ENCODE data around the gene TEX12.
"Not testable (repeated sequence)": the region's sequence is repeated elsewhere in the genome, so short reads cannot be mapped to it uniquely, and the experiment has no call there.

Gene TEX12

GRCh38 chr11:112176077-112176476 is 8.9 kb downstream of the TEX12 start:
- peaks cover 38% of the 10 kb centered on the region for H3K27me3 Mint-ChIP-seq (ENCODE audit: low read depth)
- H3K9me3 Mint-ChIP-seq = no peaks in the 10 kb centered on the region
- H3K4me1 Mint-ChIP-seq (ENCODE audit: low read depth) = peaks cover 4% of the 10 kb centered on the region
- no peak overlapping the region for H3K27ac Mint-ChIP-seq
- H3K36me3 Mint-ChIP-seq (ENCODE audit: low read depth) = no peaks in the 10 kb centered on the region
- no peak overlapping the region for H3K4me3 Mint-ChIP-seq

GRCh38 chr11:112177589-112177988 is 10.4 kb downstream of the TEX12 start:
- H3K9me3 Mint-ChIP-seq = no peaks in the 10 kb centered on the region
- peaks cover 38% of the 10 kb centered on the region for H3K27me3 Mint-ChIP-seq (ENCODE audit: low read depth)
- H3K27ac Mint-ChIP-seq = no peak overlapping the region
- no peak overlapping the region for H3K4me3 Mint-ChIP-seq
- peaks cover 4% of the 10 kb centered on the region for H3K4me1 Mint-ChIP-seq (ENCODE audit: low read depth)
- H3K36me3 Mint-ChIP-seq (ENCODE audit: low read depth) = no peaks in the 10 kb centered on the region

- Mint-ChIP-seq H3K4me1 (ENCODE audit: low read depth) (peaks cover 4% of the 10 kb centered on the region), H3K27ac (no peak overlapping the region), H3K9me3 (no peaks in the 10 kb centered on the region), H3K4me3 (no peak overlapping the region), H3K36me3 (ENCODE audit: low read depth) (no peaks in the 10 kb centered on the region), H3K27me3 (ENCODE audit: low read depth) (peaks cover 38% of the 10 kb centered on the region)
Measured at GRCh38 chr11:112178428-112178827, 11.3 kb downstream of the TEX12 start.

- Mint-ChIP-seq H3K27me3 (ENCODE audit: low read depth) (peaks cover 43% of the 10 kb centered on the region), H3K27ac (no peak overlapping the region), H3K4me1 (ENCODE audit: low read depth) (peaks cover 4% of the 10 kb centered on the region), H3K9me3 (no peaks in the 10 kb centered on the region), H3K36me3 (ENCODE audit: low read depth) (no peaks in the 10 kb centered on the region), H3K4me3 (no peak overlapping the region)
Measured at GRCh38 chr11:112178936-112179335, 11.8 kb downstream of the TEX12 start.

- Mint-ChIP-seq H3K9me3 (no peaks in the 10 kb centered on the region), H3K27ac (no peak overlapping the region), H3K4me1 (ENCODE audit: low read depth) (peaks cover 3% of the 10 kb centered on the region), H3K36me3 (ENCODE audit: low read depth) (no peaks in the 10 kb centered on the region), H3K4me3 (no peak overlapping the region), H3K27me3 (ENCODE audit: low read depth) (peaks cover 41% of the 10 kb centered on the region)
Measured at GRCh38 chr11:112179601-112180000, 12.4 kb downstream of the TEX12 start.

GRCh38 chr11:112182867-112183266 is 15.7 kb downstream of the TEX12 start:
- H3K4me3 Mint-ChIP-seq = no peak overlapping the region
- peaks cover 23% of the 10 kb centered on the region for H3K27me3 Mint-ChIP-seq (ENCODE audit: low read depth)
- no peaks in the 10 kb centered on the region for H3K4me1 Mint-ChIP-seq (ENCODE audit: low read depth)
- no peak overlapping the region for H3K27ac Mint-ChIP-seq
- no peaks in the 10 kb centered on the region for H3K9me3 Mint-ChIP-seq
- no peaks in the 10 kb centered on the region for H3K36me3 Mint-ChIP-seq (ENCODE audit: low read depth)

GRCh38 chr11:112185883-112186282 is 18.7 kb downstream of the TEX12 start:
- H3K4me1 Mint-ChIP-seq (ENCODE audit: low read depth) = no peaks in the 10 kb centered on the region
- no peak overlapping the region for H3K27ac Mint-ChIP-seq
- no peaks in the 10 kb centered on the region for H3K9me3 Mint-ChIP-seq
- no peaks in the 10 kb centered on the region for H3K36me3 Mint-ChIP-seq (ENCODE audit: low read depth)
- H3K4me3 Mint-ChIP-seq = no peak overlapping the region
- peaks cover 8% of the 10 kb centered on the region for H3K27me3 Mint-ChIP-seq (ENCODE audit: low read depth)

- Mint-ChIP-seq H3K36me3 (ENCODE audit: low read depth) (no peaks in the 10 kb centered on the region), H3K4me1 (ENCODE audit: low read depth) (no peaks in the 10 kb centered on the region), H3K27ac (no peak overlapping the region), H3K9me3 (no peaks in the 10 kb centered on the region), H3K27me3 (ENCODE audit: low read depth) (peaks cover 8% of the 10 kb centered on the region), H3K4me3 (no peak overlapping the region)
Measured at GRCh38 chr11:112186304-112186703, 19.1 kb downstream of the TEX12 start.

GRCh38 chr11:112195113-112195512 is 27.9 kb downstream of the TEX12 start:
- not testable (repeated sequence) for H3K27ac Mint-ChIP-seq; H3K36me3 Mint-ChIP-seq (ENCODE audit: low read depth); H3K4me1 Mint-ChIP-seq (ENCODE audit: low read depth); H3K4me3 Mint-ChIP-seq; H3K27me3 Mint-ChIP-seq (ENCODE audit: low read depth); H3K9me3 Mint-ChIP-seq

- H3K27ac Mint-ChIP-seq = no peak overlapping the region
- H3K4me3 Mint-ChIP-seq = no peak overlapping the region
- H3K36me3 Mint-ChIP-seq (ENCODE audit: low read depth) = no peaks in the 10 kb centered on the region
- peaks cover 1% of the 10 kb centered on the region for H3K4me1 Mint-ChIP-seq (ENCODE audit: low read depth)
- no peaks in the 10 kb centered on the region for H3K9me3 Mint-ChIP-seq
- H3K27me3 Mint-ChIP-seq (ENCODE audit: low read depth) = peaks cover 7% of the 10 kb centered on the region
Measured at GRCh38 chr11:112195951-112196351, 28.8 kb downstream of the TEX12 start.

GRCh38 chr11:112196519-112197087 is 29.4 kb downstream of the TEX12 start:
- no peaks in the 10 kb centered on the region for H3K9me3 Mint-ChIP-seq
- H3K27me3 Mint-ChIP-seq (ENCODE audit: low read depth) = peaks cover 7% of the 10 kb centered on the region
- peaks cover 1% of the 10 kb centered on the region for H3K4me1 Mint-ChIP-seq (ENCODE audit: low read depth)
- H3K27ac Mint-ChIP-seq = no peak overlapping the region
- H3K4me3 Mint-ChIP-seq = no peak overlapping the region
- no peaks in the 10 kb centered on the region for H3K36me3 Mint-ChIP-seq (ENCODE audit: low read depth)

- H3K9me3 Mint-ChIP-seq; H3K27me3 Mint-ChIP-seq (ENCODE audit: low read depth); H3K36me3 Mint-ChIP-seq (ENCODE audit: low read depth); H3K27ac Mint-ChIP-seq; H3K4me3 Mint-ChIP-seq; H3K4me1 Mint-ChIP-seq (ENCODE audit: low read depth): not testable (repeated sequence)
Measured at GRCh38 chr11:112199101-112199500, 31.9 kb downstream of the TEX12 start.

GRCh38 chr11:112200252-112200651 is 33.1 kb downstream of the TEX12 start:
- H3K27ac Mint-ChIP-seq = no peak overlapping the region
- no peaks in the 10 kb centered on the region for H3K9me3 Mint-ChIP-seq
- H3K36me3 Mint-ChIP-seq (ENCODE audit: low read depth) = no peaks in the 10 kb centered on the region
- no peak overlapping the region for H3K4me3 Mint-ChIP-seq
- peaks cover 3% of the 10 kb centered on the region for H3K27me3 Mint-ChIP-seq (ENCODE audit: low read depth)
- H3K4me1 Mint-ChIP-seq (ENCODE audit: low read depth) = no peaks in the 10 kb centered on the region

- no peaks in the 10 kb centered on the region for H3K4me1 Mint-ChIP-seq (ENCODE audit: low read depth)
- no peaks in the 10 kb centered on the region for H3K36me3 Mint-ChIP-seq (ENCODE audit: low read depth)
- peaks cover 15% of the 10 kb centered on the region for H3K27me3 Mint-ChIP-seq (ENCODE audit: low read depth)
- no peak overlapping the region for H3K27ac Mint-ChIP-seq
- no peak overlapping the region for H3K4me3 Mint-ChIP-seq
- no peaks in the 10 kb centered on the region for H3K9me3 Mint-ChIP-seq
Measured at GRCh38 chr11:112206071-112206470, 38.9 kb downstream of the TEX12 start.

- no peaks in the 10 kb centered on the region for H3K36me3 Mint-ChIP-seq (ENCODE audit: low read depth)
- H3K27me3 Mint-ChIP-seq (ENCODE audit: low read depth) = peaks cover 19% of the 10 kb centered on the region
- no peak overlapping the region for H3K27ac Mint-ChIP-seq
- H3K4me3 Mint-ChIP-seq = no peak overlapping the region
- no peaks in the 10 kb centered on the region for H3K9me3 Mint-ChIP-seq
- H3K4me1 Mint-ChIP-seq (ENCODE audit: low read depth) = peaks cover 5% of the 10 kb centered on the region
Measured at GRCh38 chr11:112210890-112211289, 43.7 kb downstream of the TEX12 start.

GRCh38 chr11:112211536-112211935 is 44.4 kb downstream of the TEX12 start:
- no peak overlapping the region for H3K4me3 Mint-ChIP-seq
- no peaks in the 10 kb centered on the region for H3K9me3 Mint-ChIP-seq
- H3K36me3 Mint-ChIP-seq (ENCODE audit: low read depth) = no peaks in the 10 kb centered on the region
- peaks cover 19% of the 10 kb centered on the region for H3K27me3 Mint-ChIP-seq (ENCODE audit: low read depth)
- H3K27ac Mint-ChIP-seq = no peak overlapping the region
- peaks cover 5% of the 10 kb centered on the region for H3K4me1 Mint-ChIP-seq (ENCODE audit: low read depth)
